D341Med (cell line): Measurements from ENCODE around the gene ADIPOR2.

Experiments used
- DNase-seq: peaks from one replicate; pipeline ENCODE4 v3.0.0; 2012; ENCODE audit warnings: low spot score

ADIPOR2 gene

GRCh38 chr12:1776170-1776921, 85.5 kb downstream of the ADIPOR2 start:
- DNase-seq, result peak; percentile 76

GRCh38 chr12:1777798-1778197, 86.9 kb downstream of the ADIPOR2 start:
- no peak for DNase-seq

- no peak for DNase-seq
Observed at GRCh38 chr12:1778911-1779310, 88.0 kb downstream of the ADIPOR2 start.

GRCh38 chr12:1779783-1780182, 88.9 kb downstream of the ADIPOR2 start:
- no peak for DNase-seq

- DNase-seq, result no peak
Observed at GRCh38 chr12:1781772-1782171, 90.9 kb downstream of the ADIPOR2 start.

GRCh38 chr12:1782215-1782614, 91.3 kb downstream of the ADIPOR2 start:
- DNase-seq, result no peak

- no peak for DNase-seq
Observed at GRCh38 chr12:1787714-1788113, 96.8 kb downstream of the ADIPOR2 start.

GRCh38 chr12:1790444-1790843, 99.6 kb downstream of the ADIPOR2 start:
- DNase-seq, result no peak

GRCh38 chr12:1791104-1791841, 100.4 kb downstream of the ADIPOR2 start:
- peak; percentile 71 for DNase-seq

- DNase-seq, result no peak
Observed at GRCh38 chr12:1792406-1792805, 101.5 kb downstream of the ADIPOR2 start.

GRCh38 chr12:1793426-1794210, 102.7 kb downstream of the ADIPOR2 start:
- no peak for DNase-seq

- no peak for DNase-seq
Observed at GRCh38 chr12:1794440-1795090, 103.7 kb downstream of the ADIPOR2 start.

- no peak for DNase-seq
Observed at GRCh38 chr12:1795221-1795784, 104.4 kb downstream of the ADIPOR2 start.

- DNase-seq, result peak; percentile 97
Observed at GRCh38 chr12:1795785-1796514, 105.1 kb downstream of the ADIPOR2 start.

GRCh38 chr12:1796515-1797010, 105.7 kb downstream of the ADIPOR2 start:
- no peak for DNase-seq

GRCh38 chr12:1797011-1797901, 106.4 kb downstream of the ADIPOR2 start:
- DNase-seq, result no peak

- DNase-seq, result no peak
Observed at GRCh38 chr12:1797991-1798640, 107.2 kb downstream of the ADIPOR2 start.

GRCh38 chr12:1798641-1799020, 107.8 kb downstream of the ADIPOR2 start:
- DNase-seq, result no peak
